Activated T-cell treated with anti-CD3 and anti-CD28 coated beads, Interleukin-2, amount 50 U/mL, for 1 hour (primary cell): ENCODE results near the gene CPA5.

Experiments used
- DNase-seq: peaks from one replicate; pipeline ENCODE4 v3.0.0-alpha.2; 2020

Gene CPA5

DNA sequence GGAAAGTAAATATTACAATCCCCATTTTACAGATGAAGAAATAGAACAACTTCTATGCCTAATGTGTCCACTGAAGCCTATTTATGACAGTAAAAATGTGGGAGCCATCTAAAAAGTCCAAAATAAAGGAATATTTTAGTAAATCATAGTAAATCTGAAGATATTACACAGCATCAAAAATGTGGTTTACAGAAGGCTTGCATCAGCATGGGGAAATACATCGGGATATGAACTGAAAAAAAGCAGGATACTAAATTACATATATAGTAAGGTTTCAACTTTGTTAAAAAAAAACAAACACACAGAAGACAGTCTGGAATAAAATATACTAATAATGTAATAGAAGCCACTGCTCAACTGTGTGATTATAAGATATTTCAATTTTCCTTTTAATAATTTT is 56.5 kb downstream of the CPA5 start:
- DNase-seq, result no peak

DNA sequence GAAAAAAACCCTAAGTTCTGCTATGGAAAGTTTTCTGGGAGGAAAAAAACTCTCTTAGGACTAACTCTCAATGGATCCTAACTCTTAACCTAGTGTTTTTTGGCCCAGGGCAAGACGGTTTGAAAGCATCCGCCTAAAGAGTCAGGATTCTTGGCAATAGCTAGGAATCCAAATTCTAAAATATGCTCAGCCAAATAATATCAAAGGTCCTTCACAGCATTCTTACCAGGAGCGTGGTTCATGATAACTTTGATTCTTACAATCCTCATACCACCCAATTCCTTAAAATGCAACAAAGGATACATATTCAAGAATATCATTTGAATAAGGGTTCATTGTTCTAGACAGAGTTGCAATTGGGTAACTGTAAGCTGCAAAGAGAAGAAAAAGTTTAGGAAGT is 57.0 kb downstream of the CPA5 start:
- DNase-seq, result no peak

GRCh38 chr7:130405003-130405402 is 60.4 kb downstream of the CPA5 start:
- DNase-seq, result no peak

DNA sequence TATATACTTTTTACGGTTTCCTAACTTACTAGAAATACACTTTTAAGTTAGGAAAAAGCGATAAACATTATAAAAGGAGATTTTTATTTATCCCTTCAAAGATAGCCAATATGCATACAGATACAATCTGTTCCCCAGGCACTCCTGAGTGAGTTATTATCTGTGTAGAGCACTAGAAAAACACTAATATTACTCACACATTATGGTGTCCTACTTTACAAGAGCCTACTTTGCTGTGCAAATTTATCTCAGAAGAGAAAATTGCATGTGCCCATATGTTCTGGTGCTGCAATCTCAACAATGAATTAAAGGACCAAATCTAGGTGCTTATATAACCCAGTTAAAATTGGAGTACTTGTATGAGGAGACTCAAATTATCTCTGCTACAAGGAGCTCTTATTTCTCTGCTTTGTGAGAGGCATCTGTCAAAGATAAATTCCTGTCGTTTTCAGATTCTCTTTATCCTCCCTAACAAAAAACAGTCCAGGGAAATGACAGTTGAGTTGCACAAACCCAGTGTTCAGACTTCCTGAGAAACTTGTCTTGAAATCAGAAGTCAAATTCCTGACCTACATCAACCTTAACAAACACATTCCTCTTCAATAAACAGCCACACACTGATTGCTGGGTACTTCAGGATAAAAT is 64.6 kb downstream of the CPA5 start:
- DNase-seq, result no peak

GRCh38 chr7:130409712-130410072 is 65.1 kb downstream of the CPA5 start:
- no peak for DNase-seq

DNA sequence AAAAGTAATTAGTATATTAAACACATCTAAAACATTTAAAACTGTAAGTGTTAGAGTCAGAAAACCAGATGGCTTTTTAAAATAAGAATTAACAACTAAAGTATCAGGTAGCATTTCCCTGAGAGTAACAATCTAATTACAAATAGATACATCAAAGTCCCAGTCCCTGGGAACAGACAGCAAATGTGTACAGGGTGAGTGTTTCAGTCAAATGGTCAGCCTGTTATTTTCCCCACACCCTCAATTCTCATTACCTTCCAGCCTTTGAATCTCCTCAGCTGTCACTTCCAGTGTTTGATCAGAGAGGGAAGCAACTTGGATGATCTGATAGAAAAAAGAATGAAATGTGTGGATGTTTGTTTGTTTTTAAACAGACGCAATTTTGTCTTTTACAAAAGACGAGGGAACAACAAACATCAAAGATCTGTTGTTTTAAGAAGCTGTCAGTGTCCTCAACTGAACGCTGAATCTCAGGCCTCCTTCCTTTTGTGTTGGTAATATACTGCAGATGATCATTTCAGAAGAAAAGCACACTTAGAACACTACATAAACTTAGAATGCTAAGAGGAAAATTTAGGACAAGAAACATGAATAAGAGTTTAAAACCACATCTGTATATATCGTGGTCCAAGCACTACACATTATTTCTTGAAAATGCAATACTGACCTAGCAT is 66.4 kb downstream of the CPA5 start:
- DNase-seq, result no peak

DNA sequence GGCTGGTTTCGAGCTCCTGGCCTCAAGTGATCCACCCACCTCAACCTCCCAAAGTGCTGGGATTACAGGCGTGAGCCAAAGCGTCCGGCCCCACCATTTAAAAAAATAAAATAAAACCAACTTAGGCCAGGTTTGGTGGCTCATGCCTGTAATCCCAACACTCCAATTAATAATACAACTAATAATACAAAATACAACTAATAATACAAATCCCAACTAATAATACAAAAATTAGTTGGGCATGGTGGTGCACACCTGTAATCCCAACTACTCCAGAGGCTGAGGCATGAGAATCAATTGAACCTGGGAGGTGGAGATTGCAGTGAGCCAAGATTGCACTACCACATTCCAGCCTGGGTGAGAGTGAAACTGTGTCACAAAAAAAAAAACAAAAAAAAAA is 68.6 kb downstream of the CPA5 start:
- no peak for DNase-seq

DNA sequence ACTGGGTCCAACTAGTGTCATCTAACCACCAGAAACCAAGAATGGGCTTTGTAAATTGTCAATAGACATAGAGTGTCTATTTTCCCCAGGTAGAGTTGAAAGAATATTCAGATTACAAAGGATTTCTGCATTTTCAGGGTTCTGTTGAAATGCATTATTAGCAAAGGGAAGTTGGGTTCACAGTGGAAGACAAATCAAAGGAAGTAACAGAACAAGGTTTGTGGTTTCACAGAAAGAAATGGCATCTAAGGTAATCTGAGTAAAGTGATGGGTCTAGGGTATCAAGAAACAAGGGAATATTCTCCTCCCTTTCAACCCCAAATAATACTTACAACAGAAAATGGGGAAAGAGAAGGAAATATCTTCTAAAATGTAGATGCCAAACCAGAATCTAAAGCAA is 70.4 kb downstream of the CPA5 start:
- DNase-seq, result no peak

- no peak for DNase-seq
Observed at GRCh38 chr7:130417213-130417612, 72.6 kb downstream of the CPA5 start.

DNA sequence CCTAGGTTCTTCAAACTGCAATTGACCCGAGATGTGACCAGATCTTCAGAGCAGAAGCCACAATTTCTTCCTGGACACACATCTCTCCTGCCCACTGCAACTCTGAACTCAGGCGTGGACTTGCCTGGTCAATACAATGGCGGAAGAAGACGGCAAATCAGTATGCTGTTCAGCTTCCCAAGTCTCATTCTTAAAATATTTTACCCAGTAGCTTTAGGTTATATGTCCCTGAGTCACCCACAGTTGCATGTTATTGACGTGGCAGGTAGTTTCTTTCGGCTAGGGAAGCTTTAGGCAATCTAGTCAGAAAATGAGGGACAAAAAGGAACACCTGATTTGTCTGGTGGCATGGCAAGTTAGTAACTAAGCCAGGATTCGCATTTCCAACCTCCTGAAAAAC is 73.7 kb downstream of the CPA5 start:
- DNase-seq, result no peak
